HG03354 (cell line): ENCODE results near the gene KANSL2.
A peak's percentile ranks its signal among the peaks of the same experiment; 100 is the strongest.
"Not testable (repeated sequence)": the region's sequence is repeated elsewhere in the genome, so short reads cannot be mapped to it uniquely, and the experiment has no call there.

Source experiments
- ATAC-seq: cut with Tn5 transposase; IDR thresholded peaks from one replicate; pipeline ENCODE4 v1.9.1; 2021; ENCODE audit warnings: mild to moderate bottlenecking; ENCODE audit not compliant: unreplicated experiment, poor library complexity, severe bottlenecking

Gene KANSL2, protein sequence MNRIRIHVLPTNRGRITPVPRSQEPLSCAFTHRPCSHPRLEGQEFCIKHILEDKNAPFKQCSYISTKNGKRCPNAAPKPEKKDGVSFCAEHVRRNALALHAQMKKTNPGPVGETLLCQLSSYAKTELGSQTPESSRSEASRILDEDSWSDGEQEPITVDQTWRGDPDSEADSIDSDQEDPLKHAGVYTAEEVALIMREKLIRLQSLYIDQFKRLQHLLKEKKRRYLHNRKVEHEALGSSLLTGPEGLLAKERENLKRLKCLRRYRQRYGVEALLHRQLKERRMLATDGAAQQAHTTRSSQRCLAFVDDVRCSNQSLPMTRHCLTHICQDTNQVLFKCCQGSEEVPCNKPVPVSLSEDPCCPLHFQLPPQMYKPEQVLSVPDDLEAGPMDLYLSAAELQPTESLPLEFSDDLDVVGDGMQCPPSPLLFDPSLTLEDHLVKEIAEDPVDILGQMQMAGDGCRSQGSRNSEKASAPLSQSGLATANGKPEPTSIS

DNA sequence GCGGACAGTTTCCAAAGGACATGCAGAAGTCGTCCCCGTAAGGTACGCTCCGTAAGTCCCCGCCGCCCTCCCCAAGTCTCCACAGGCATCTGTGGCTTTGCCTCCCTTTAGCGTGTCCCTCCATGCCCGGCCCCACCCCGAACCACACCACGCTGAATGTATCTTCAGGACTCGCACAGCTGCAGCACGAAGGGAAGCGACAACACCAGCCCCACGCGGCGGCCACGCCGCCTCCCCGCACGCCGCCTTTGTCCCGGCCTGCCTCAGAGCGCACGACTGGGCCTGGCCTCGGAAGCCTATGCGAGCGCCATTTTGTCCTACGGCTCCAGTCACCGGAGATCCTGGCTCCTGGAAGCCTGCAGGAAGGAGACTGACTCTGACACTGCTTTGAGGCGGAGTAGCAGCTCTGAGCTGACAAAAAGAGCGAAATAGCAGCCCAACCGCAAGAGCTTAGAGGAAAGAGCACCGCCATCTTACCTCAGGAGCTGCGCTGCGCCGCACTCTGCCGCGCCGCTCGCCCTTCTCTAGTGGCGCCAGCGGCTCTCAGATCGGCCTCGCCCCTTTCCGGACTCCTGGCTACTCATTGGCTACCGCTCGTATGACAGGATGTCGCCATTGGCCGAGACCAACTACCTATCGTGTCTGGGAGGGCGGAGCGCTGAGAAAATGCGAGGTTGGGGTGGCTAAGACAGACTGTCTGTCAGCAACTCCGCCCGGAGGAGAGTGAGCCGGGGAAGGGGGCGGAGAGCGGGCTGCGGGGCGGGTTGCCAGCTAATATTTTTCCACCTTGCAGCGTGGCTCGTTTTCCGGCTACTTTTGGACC lies at the start of gene KANSL2:
KANSL2 (minus strand) TSS at position 529 of the 823 bp plus-strand sequence. CDS start 606 bp downstream, outside the sequence.
- ATAC-seq = peak; percentile 99

DNA sequence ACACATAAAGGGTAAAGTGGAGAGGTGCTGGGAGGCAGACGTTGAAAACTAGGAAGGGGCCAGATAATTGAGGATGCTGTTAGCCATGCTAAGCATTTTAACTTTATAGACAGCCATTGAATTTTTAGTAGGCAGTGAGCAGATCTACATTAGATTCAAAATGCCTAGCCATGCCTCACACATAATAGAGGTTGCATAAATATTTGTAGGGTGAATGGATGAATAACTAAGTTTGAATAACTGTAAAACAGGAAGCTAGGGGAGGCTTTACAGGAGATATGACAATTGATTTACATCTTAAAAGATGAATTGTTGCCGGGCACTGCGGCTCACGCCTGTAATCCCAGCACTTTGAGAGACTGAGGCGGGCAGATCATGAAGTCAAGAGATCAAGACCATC lies 46.8 kb upstream of the KANSL2 start:
- no peak for ATAC-seq

DNA sequence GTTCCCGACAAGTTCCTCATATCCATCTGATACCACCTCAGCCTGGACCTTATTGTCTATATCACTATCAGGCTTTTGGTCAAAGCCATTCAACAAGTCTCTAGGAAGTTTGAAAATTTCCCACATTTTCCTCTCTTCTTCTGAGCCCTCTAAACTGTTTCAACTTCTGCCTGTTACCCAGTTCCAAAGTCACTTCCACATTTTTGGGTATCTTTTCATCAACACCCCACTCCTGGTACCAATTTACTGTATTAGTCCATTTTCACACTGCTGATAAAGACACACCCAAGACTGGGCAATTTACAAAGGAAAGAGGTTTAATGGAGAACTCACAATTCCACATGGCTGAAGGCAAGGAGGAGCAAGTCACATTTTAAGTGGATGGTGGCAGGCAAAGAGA lies 38.7 kb upstream of the KANSL2 start:
- not testable (repeated sequence) for ATAC-seq

DNA sequence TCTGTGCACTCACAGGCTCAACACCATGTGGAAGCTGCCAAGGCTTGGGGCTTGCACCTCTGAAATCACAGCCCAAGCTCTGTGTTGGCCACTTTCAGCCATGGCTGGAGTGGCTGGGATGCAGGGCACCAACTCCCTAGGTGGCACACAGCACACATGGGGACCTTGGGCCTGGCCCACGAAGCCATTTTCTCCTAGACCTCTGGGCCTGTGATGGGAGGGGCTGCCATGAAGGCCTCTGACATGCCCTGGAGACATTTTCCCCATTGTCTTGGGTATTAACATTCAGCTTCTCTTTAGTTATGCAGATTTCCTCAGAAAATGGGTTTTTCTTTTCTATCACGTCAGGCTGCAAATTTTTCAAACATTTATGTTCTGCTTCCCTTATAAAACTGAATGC lies 38.1 kb upstream of the KANSL2 start:
- ATAC-seq = not testable (repeated sequence)

DNA sequence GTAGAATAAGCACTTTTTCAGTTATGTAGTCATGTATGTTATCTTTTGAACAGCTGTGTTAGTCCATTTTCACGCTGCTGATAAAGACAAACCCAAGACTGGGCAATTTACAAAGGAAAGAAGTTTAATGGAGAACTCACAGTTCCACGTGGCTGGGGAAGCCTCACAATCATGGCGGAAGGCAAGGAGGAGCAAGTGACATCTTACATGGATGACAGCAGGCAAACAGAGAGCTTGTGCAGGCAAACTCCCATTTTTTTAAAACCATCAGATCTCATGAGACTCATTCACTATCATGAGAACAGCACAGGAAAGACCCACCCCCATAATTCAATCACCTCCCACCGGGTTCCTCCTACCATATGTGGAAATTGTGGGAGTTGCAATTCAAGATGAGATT lies 37.0 kb upstream of the KANSL2 start:
- ATAC-seq = not testable (repeated sequence)

DNA sequence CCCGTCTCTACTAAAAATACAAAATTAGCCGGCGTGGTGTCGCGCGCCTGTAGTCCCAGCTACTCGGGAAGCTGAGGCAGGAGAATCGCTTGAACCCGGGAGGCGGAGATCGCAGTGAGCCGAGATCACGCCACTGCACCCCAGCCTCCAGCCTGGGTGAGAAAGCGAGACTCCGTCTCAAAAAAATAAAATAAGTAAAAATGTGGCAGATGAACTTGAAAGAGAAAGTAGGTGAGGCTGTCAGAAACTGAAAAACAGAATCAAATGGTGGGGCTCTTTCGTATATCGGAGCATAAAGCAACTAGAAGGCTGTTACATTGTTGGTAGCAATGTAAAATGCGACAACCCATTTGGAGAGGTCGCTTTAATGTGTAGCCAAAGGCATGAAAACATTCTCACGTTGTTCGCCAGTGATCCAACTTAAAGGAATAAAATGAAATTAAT lies 35.2 kb upstream of the KANSL2 start:
- ATAC-seq = peak; percentile 5

DNA sequence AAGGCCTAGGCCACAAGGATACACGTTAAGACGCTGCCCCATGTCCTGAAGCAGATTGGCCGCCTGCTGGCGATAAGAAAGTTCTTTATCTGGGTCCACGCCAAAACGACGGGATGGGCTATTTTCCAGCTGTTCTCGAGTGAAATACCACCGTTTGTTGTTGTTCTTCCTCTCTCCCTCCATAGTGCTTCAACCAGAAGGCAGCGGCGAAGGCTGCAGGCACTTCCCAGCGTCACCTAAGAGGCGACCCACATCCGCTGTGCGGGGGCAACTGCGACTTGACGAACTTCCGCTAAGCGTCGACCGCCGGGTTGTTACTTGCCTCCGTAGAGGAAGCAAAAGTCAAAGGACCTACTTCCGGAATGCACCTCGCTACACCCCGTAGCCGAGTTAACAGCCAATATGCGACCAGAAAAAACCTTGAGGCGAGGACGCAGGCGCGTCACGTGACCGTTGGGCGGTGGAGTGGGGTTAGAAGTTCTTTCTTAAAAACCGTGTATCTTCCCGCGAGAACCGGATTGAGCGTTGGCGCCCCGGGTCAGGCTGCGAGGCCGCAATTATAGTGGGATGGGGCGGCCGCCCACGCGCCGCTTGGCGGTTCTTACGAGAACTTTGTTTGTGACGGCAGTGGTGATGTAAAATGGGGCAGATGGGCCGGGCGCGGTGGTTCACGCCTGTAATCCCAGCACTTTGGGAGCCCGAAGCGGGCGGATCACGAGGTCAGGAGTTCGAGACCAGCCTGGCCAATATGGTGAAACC lies 34.6 kb upstream of the KANSL2 start, which contains the start of gene CCNT1:
CCNT1 (minus strand) TSS at position 215 of the 759 bp plus-strand sequence; CDS start at position 183, 32 bp downstream.
- ATAC-seq = peak; percentile 98

DNA sequence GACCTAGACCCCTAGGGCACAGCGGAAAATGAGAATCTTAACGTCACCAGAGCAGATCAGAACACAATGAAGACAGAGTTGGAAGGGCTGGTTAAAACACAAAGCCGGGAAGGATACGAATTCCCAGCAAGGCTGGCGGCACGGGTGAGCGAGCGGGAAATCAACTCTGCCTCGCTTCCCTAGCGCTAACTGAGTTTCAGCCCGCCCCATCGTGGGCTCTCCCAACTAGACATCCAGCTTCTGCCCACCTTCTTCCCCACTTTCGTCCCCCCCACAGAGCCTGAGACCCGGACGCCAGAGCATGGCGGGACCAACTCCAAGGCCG lies 34.1 kb upstream of the KANSL2 start:
- ATAC-seq = no peak

DNA sequence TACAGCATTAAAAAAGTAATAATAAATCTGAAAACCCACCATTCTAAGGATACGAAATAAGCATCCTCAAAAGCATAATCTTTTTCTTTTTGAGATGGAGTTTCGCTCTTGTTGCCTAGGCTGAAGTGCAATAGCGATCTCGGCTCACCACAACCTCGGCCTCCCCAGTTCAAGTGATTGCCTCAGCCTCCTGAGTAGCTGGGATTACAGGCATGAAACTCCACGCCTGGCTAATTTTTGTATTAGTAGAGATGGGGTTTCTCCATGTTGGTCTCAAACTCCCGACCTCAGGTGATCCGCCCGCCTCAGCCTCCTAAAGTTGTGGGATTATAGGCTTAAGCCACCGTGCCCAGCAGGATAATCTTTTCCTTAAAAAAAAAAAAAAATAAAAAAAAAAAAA lies 30.2 kb upstream of the KANSL2 start:
- ATAC-seq = no peak

DNA sequence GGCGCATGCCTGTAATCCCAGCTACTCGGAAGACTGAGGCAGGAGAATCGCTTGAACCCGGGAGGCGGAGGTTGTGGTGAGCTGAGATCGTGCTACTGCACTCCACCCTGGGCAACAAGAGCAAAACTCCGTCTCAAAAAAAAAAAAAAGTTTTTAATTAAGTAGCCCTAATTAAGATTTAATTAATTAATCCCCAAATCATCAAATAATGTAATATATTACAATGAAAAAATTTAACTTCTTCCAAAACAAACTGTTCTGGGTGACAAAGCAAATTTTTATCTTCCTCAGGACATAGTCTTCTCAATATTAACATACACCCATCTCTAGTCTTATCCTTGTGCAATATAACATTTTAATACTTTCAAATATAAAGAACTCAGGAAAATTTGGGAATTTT lies 16.8 kb upstream of the KANSL2 start:
- not testable (repeated sequence) for ATAC-seq

DNA sequence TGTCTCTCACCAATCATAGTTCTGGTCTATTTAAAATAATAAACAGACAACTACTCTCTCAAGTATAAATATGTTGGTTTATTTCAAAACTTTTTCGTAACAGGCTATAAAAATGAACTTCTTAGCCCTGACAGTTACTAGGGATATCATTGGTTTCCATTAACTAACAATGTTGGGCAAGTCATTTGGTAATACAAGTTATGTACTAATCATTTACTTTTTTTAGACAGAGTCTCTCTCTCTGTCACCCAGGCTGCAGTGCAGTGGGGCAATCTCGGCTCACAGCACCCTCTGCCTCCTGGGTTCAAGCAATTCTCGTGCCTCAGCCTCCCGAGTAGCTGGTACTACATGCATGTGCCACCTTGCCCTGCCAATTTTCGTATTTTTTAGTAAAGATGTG lies 14.6 kb upstream of the KANSL2 start:
- no peak for ATAC-seq

DNA sequence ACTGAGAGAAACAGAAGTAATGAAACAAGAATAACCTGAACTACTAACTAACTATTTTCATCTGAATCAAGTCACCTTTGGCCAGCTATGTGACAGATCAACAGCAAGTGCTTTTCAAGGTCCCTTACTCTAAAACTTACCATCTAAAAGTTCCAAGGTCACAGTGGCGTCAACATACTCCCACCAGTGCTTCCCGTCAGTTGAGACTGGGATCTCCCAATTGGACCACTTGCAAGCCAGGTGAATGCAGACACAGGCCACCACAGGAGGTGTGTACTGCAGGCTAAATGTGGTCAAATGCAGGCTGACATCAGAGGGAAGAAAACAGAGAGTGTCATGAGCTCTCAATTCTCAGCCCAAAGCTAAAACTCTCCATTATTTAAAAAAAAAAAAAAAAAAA lies 13.8 kb upstream of the KANSL2 start:
- ATAC-seq = no peak

DNA sequence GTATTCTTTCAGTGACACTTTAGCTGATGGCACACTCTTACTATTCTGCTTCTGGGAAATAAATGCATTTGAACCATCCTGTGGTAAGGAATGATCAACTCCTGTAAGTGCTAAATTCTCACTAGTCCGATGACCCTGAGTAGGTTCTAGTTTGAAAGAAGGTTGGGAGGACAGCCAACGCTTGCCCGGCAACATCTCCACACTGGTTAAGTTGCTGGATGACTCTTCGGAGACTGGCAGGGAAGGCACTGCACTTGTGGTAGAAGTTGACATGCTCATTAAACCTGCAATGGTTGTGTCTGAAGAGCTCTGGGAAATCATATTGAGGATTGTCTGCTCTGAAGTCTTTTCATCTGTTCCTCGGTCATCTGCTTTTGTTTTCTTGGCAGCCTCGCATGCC lies 12.0 kb upstream of the KANSL2 start:
- no peak for ATAC-seq

DNA sequence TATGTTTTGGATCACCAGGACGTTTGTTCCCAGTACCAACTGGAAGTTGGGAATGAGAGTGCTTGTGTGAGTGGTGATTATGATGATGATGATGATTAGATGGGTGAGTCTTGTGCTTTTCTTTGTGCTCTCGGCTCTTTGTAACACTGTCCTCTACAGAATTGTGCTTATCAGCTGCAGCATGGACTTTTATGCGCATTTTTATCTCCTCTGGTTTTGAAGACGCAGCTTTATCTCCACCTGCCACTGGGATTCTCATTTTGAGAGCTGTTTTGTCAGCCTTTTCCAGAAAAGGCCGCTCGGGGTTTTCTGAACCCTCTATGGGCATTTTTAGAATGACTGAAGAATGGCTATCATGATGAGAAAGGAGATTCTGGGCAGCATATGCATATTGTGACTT lies 11.5 kb upstream of the KANSL2 start:
- no peak for ATAC-seq

DNA sequence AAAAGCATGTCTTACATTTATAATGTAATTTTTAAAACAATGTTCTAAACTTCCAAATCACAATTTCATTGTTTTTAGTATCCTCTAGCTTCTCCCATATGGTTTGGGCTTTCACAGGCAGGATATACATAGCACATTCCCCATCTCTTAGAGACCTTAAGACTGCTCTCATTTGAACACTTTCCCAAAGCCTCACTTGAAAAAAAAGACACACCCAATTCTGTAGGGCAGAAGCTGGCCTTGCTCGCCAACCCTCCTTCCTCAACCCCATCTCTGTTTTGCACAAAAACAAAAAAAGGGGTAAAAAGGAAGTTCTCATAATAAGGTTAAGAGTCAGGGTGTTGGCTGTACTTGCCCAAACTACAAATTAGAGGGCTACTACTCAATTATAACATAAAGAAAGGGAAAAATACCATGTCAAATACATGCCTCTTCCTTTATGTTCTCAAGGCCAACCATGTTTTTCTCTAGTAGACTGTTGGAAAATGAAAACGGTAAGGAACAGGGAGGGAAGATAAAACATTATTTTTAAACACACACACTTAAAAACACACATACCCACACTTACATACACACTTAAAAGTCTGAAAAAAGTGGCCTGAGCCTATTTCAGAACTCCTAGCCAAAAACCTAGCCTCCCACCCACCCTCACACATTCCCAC lies 9.9 kb upstream of the KANSL2 start:
- ATAC-seq = no peak

DNA sequence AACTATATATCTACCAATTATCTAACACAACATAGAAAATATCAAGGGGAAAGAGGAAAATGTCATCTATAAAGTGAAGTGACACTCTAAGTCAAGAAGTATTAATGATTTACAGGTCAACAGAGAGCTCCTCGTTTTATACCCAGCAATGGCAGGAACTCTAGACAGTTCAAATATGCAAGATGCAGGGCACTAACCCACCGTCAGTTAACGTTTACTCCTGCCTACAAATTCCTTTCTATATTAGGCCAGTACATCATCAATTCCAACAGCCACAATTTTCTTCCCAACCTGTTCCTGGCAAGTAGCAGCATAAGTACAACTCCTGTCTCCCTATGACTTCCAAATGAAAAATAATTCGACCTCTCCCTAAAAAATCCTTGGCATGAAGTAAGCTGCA lies 9.0 kb upstream of the KANSL2 start:
- ATAC-seq = no peak

DNA sequence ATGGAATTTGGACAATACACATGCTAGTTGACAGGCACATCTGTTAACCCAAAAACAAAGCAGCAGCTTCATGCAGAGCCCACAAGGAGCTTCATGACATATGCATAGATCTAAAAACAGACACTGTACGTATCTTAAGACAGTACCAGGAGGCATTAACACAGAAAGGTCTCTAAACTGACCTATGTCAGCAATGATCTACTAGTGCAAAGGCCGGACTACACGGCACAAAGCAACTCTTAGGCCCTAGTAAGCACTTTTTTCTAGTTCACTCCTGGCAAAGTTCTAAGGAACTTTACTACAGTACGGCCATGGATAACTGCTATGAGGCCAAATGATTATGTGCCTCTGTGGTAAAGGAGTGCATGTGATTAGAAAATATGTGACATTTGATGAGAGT lies 8.4 kb upstream of the KANSL2 start:
- ATAC-seq = no peak

DNA sequence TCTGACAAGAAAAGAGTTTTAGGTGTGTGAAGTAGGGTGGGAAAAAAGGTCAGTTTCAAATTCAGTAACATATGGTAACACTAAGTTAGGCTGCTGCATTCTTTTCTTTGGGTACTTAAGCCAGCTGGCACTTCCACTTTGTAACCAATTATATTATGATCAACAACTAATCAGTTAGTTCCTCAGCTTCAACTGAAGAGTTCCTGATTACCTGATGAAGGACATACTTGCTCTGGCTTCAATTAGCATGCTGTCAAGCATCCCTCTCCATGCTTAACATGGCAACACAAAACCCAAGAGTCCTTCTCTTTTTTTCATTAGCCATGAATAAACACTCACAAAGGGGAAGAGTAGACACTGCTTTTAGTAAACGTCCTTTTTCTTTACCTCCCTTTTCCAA lies 6.8 kb upstream of the KANSL2 start:
- ATAC-seq = no peak

DNA sequence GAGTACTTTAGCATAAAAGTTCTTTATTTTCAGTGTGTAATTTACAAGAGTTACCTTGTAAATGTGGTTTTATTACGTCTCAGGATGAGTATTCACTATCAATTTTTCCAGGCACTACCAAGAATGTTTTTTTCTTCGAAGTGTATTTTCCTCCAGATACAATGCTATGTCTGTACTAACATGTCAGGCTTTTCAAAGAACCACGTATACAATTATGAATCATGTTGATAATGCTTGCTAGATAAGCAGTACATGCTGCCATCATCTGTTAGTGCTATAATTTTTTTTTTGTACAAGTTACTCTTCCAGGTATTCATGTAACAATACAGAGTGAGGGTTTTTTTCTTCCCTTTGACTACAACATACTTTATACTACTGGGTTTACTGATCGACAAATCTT lies 5.6 kb upstream of the KANSL2 start:
- ATAC-seq = no peak
